GM21723 (cell line): Measurements from ENCODE around the gene FAM219B.
"Not testable (repeated sequence)": the region's sequence is repeated elsewhere in the genome, so short reads cannot be mapped to it uniquely, and the experiment has no call there.

Experiments
- ATAC-seq: cut with Tn5 transposase; IDR thresholded peaks from one replicate; pipeline ENCODE4 v1.9.1; 2021; ENCODE audit warnings: mild to moderate bottlenecking, moderate library complexity; ENCODE audit not compliant: unreplicated experiment

Gene FAM219B

DNA sequence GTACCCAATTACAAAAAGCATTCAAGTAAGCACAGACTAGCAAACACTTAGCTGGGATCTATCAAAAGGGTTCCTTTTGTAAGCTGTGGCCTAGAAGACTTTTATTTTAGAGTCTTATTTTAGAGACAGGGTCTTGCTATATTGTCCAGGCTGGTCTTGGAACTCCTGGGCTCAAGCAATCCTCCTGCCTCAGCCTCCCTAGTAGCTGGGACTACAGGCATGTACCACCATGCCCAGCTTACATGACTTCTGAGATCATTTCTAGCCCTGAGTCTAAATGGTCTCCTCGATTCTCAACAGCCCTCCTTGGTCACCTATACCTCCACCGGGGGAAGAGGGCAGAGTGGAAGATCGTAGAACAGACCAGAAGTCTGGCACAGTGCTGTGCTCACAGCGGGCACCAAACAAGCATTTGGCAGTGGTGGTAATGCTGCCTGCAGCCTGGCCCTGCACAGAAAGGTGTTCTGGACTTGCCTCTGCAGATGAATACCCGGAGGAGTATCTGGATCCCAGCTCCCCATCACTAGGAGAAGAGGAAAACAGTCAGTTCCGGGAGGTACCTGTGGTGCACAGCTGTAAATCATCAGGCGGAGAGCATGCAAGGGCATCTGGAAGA lies 2.4 kb downstream of the FAM219B start:
- no peak for ATAC-seq

DNA sequence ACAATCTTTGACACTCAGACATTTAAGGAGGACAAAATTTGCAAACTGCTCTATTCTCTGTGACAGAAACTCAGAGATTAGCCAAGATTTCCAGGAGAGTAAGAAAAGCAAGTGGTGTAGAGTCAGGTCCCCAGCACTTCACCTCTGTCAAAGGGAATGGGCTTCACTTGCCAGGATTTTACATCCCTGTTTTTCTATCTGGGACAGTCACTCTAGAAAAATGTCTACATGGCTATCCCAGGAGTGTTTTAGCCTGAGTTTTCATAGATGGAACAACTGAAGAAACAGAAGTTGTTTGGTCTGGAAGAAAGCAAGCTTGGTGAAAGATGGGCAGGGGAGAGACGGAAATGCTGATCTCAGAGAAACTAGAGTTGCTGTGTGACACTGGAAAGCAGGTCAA lies 3.0 kb downstream of the FAM219B start:
- ATAC-seq: no peak

DNA sequence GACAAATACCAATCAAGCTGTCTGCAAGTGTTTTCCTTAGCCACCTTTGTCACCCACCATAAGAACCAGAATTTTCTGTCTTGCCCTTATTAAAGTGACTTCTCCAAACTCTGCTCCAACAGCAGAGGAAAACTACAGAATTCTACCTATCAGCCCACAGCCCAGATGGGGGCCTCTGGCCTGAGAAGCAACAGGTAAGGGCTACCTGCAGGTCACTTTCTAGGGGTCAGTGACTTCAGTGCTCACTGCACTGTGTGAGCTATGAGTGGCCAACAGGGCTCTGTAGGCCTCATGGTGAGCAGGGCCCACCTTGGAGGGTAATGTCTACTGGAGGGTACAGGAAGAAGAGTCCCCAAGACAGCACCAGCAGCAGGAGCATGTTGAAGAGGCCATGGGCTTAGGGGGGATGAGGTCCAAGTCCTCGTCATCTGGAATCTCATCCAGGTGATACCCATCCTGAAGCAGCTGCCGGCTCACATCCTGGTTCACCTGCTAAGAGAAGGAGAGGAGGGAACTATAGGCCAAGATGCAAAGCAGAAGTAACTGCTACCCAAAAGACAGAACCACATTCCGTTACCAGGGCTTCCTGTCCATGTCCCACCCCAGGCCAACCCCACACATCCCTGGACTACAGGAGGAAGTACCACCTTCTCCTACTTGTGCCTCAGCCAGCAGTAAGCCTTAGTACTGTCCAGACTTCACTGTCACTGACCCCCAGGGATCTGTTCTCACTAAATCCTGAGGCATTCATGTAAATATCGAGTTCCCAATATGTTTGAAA lies 4.2 kb downstream of the FAM219B start:
- no peak for ATAC-seq

DNA sequence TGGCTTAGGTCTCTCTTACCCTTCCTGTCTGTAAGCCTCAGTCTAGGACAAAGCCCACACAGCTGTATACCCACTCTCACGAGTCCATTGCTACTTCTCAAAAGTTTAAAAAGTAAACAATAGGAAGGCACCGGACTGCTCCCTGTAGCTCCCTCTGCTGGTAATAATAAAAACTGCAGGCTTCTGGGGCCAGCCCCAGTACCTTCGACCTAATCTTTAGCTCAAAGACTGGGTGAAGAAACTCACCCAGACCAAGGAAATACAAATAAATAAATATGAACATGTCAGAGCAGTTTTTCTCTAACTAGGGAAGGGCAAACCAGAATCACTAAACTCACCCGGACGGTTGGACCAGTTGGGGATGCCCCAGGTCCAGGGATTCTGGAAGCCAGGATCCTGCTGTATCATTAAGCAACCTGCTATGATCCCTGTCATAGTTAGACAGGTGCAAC lies 5.0 kb downstream of the FAM219B start:
- ATAC-seq: no peak

DNA sequence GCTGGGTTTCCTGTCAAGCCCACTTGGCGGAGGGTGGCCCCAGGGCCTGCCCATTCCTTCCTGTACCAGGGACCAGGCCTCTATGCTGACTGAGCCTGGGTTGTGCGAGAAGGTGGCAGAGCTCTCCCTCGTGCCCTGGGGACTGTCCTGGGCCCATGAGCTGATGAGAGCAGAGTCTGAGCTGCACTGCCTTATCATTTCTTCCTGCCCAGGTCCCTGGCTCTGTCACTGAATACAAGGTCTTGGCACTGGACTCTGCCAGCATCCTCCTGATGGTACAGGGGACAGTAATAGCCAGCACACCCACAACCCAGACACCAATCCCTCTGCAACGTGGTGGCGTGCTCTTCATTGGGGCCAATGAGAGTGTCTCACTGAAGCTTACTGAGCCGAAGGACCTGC lies 9.3 kb downstream of the FAM219B start:
- ATAC-seq: no peak

DNA sequence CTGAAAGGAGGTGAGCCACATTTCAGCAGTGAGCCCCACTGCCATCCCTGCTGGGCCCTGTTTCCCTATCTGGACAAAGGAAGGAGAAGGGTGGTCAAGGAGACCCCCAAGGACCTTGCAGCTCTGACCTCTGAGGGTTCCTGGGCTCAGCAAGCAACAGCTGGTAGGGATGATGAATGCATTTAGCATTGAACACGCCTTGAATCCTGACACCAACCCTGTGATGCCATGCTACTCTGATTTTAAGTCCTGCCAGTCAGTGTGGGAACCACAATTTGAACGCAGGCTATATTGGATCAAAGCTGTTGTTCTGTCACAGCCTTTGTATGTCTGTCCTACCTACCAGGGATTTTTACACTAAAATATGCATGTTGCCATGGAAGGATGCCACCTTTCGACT lies 10.3 kb downstream of the FAM219B start:
- no peak for ATAC-seq

DNA sequence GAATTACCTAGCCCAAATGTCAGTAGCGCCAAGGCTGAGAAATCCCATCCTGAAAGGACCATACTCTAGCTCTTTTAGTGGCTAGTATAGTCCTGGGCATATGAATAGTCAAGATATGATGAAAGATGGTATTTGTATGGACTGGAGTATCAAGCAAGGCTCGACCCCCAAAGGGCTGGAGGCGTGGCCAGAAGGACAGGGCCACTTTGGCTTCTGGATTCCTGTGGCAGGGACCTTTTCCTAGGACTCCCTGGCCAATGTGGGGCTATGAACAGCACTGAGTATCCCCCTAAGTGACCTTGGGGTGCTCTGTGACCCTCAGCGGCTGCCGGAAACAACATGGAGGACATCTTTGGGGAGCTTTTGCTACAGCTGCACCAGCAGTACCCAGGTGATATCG lies 10.8 kb downstream of the FAM219B start:
- ATAC-seq: no peak

DNA sequence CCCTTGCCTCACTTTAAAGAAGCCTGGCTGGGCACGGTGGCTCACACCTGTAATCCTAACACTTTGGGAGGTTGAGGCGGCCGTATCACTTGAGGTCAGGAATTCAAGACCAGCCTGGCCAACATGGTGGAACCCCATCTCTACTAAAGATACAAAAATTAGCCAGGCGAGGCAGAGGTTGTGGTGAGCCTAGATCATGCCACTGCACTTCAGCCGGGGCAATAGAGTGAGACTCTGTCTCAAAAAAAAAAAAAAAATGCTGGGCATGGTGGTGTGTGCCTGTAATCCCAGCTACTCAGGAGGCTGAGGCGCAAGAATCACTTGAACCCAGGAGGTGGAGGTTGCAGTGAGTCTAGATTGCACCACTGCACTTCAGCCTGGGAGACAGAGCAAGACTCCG lies 12.3 kb downstream of the FAM219B start:
- ATAC-seq: not testable (repeated sequence)

DNA sequence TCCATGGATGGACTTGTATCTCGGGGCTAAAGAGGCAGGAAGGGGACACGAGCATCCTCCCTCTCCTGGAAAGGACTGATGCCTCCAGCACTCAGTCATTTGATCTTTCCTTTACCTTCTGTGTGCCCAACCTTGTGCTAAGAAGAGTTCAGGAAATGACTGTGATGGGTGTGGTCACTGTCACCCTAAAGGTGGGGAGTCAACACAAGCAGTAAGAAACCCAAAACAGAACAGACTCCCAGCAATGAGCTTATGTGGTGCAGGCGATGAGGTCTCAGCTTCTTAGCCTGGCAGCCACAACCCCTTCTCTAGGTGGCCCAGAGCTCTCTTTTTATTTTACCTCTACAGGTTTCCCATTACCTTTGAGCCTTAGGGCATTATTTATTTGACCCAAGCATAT lies 13.0 kb downstream of the FAM219B start:
- no peak for ATAC-seq

DNA sequence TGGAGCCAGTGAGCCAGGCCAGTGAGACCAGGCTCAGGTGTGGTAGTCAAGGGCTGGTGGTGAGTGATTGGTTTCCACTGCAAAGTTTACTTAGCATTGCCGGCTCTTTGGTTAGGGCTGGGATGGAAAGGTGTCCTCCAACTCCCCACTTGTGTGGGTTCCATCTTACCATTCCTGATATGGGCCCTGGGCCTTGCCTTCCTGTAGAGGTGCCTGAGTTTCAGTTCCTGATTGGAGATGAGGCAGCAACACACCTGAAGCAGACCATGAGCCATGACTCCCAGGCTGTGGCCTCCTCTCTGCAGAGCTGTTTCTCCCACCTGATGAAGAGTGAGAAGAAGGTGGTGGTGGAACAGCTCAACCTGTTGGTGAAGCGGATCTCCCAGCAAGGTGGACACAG lies 13.7 kb downstream of the FAM219B start:
- ATAC-seq: no peak

DNA sequence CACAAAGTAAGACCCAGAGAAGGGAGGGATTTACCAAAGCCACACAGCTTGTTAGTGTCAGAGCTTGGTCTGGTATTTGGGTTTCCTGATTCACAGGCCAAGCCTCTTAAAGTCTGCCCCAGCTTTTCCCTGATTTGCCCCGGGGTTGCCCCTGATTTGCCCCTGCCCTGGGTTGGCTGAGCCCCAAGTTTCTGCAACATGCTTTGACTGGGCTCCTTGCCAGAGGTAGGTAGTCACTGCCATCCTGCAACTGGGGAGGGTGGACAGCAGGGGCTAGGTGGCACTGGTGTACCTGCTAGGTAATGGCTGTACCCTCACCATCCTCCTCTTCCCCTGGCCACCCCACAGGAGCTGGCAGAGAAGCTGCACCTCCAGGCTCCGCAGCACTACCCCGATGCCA lies 14.3 kb downstream of the FAM219B start:
- ATAC-seq: no peak

DNA sequence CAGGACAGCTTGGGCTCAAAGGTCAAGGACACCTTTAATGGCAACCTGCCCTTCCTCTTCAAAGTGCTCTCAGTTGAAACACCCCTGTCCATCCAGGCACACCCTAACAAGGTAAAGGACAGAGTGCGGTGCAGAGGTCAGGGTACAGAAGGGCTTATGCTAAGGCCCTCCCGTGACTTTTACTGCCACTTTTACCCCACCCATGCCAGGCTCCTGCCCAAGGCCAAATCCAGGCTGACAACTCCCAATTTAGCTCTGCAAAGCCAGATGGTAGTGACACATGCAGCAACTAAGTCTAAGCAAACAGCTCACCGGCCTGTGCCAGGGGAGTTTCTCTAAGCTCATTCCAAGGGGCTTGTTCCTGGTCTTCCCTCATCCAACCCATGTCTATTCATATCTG lies 15.2 kb downstream of the FAM219B start:
- ATAC-seq: no peak

DNA sequence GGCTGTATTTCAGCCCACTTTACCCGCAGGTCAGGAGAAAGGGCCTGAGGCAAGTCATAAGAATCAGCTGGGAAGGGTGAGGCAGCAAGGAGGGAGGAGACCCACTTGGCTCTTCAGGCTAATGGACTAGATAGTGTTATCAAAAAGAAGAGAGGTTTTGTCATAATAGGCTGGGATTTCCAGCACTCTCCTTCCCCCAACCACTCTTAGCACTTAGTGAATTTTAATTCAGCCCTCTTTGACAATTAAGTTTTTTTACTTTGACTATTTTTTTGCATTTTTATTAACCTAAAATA lies 16.0 kb downstream of the FAM219B start:
- ATAC-seq: no peak

DNA sequence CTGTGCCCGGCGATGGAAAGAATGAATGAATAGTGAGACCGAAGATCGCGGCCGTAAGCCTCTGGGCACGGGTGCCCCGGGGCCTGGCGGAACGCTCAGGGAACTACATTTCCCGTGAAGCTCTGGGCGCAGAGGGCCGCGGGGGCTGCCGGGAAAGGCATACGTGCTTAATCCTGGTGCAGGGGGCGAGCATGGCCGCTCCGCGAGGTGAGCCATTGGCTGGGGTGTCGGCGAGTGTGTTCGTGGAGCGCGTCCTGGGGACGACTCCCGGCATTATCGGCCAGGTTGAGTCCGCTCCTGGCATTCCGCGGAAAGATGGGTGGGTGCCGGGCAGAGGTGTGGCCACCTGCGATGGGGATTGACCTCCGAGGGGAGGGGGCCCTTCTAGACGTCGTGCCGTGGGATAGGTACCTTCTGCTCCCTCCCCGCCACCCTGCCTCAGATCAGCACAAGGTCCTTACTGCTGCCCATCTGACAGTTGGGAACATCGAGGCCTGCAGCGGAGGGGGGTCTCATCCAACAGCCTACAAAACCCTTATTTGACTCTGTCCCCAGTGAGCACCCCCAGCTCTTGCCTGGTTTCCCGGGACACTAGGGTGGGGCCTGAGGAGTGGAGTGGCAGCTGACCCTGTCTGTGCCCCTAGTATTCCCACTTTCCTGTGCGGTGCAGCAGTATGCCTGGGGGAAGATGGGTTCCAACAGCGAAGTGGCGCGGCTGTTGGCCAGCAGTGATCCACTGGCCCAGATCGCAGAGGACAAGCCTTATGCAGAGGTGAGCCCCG lies 16.6 kb downstream of the FAM219B start, which contains the start of gene MPI:
TSS of gene MPI (plus strand) at position 160 of the 782 bp plus-strand sequence. CDS start at position 192, 32 bp downstream.
- peak; percentile 96 for ATAC-seq

DNA sequence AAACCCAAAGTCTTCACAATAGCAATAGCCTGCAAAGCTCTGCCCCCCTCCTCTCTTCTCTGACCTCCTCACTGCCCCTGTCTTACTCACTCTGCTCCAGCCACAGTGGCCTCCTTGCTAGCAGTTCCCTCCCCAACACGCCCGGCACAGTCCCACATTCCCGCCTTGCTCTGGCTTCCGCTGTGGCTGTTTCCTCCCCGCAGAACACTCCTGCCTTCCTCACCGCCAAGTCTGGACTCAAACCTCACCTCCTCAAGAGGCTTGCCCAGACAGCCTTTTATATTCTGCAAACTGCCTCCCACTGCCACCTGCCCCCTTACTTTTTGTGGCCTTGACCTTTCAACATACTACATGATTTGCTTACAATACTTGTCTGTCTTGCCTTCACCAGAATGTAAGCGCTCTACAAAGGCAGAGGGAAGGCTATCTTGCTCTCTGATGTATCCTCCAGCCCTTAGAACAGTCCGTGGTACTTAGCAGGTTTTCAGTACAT lies 17.2 kb downstream of the FAM219B start:
- peak; percentile 11 for ATAC-seq

DNA sequence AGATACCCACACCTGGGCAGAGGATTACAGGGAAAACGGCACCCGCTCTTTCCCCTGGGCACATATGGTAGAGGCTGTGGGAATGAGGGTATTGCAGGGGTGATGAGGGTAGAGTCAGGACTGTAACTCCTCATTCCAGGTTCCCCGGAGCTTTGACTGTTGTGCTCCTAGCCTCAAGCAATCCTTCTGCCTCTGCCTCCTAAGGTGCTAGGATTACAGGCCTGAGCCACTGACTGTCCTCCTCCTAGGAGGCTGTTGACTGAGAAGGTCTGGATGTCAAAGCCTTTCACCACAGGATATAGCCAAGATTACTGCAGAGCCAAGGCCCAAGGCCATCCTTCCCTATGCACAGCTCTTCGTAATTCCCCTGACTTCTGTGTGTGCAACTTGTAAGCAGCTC lies 17.9 kb downstream of the FAM219B start:
- no peak for ATAC-seq

DNA sequence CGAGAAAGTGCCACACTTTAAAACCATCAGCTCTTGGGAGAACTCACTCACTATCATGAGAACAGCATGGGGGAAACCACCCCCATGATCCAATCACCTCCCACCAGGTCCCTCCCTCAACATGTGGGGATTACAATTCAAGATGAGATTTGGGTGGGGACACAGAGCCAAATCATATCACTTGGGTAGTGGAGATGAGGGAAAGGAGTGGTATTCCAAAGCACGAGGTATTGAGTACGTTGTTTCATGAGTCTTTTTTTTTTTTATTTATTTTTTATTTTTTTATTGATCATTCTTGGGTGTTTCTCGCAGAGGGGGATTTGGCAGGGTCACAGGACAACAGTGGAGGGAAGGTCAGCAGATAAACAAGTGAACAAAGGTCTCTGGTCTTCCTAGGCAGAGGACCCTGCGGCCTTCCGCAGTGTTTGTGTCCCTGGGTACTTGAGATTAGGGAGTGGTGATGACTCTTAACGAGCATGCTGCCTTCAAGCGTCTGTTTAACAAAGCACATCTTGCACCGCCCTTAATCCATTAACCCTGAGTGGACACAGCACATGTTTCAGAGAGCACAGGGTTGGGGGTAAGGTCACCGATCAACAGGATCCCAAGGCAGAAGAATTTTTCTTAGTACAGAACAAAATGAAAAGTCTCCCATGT lies 19.0 kb downstream of the FAM219B start:
- ATAC-seq: not testable (repeated sequence)

DNA sequence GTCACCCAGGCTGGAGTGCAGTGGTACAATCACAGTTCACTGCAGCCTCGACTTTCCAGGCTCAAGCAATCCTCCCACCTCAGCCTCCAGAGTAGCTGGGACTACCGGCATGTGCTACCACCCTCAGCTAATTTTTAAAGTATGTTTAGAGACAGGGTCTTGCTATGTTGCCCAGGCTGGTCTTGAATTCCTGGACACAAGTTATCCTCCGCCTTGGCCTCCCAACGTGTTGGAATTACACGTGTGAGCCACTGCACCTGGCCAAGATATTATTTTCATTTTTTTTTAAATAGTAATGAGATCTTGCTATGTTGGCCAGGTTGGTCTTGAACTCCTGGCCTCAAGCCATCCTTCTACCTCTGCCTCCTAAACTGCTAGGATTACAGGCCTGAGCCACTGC lies 21.2 kb downstream of the FAM219B start:
- ATAC-seq: no peak

DNA sequence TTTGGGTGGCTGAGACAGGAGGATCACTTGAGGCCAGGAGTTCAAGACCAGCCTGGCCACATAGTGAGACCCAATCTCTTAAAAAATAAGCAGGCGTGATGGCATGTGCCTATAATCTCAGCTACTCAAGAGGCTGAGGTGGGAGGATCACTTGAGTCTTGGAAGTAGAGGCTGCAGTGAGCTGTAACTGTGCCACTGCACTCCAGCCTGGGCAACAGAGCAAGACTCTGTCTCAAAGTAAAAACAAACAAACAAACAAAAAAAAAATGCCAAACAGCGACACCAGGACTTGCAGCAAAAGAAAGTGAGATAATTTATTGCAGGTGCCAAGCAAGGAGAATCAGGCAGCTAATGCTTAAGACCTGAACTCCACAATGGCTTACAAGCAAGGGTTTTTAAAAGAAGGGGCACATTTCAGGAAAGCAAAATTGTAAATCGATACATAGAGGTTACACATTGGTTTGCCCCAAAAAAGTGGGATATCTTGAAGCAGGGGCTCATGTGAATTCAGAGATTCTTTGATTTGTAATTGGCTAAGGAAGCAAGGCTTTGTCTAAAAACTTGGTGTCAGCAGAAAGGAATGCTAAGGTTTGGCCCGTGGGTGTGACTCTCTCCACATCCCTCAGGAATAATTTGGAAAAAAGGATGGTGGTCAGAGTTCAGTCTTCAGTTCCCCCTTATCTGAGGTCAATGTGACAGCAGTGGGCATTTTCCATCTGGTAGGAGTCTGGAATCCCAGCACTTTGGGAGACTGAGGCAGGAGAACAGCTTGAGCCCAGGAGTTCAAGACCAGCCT lies 22.0 kb downstream of the FAM219B start:
- ATAC-seq: no peak

DNA sequence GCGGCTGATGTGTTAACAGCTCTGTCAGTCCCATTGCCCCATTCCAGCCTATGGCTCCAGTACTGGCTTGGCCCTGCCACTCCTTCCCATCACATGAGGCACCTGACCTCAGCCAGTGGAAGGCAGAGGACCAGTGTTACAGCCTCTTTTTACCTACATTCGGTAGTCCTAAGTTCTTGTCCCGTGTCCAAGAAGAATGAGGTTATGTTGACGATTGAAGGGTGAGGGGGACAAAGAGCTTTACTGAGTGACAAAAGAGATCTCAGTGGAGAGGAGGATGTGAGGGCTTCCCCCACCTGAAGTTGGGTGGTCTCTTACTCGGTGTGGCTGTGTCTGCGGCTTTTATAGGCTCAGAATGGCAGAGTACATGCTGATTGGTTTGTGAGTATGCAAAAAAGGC lies 24.1 kb downstream of the FAM219B start:
- no peak for ATAC-seq
